SHP77 (cell line): Measurements from ENCODE around the gene OLFM2.
"Not testable (repeated sequence)": the region's sequence is repeated elsewhere in the genome, so short reads cannot be mapped to it uniquely, and the experiment has no call there.

Experiments
- DNase-seq, 2 experiments: peaks; one replicate each; lab custom pipeline; 2025; lab: John Stamatoyannopoulos, UW

Gene OLFM2

GRCh38 chr19:9936326-9937000 lies at the start of gene OLFM2:
Gene OLFM2 (minus strand): TSS chr19:9936515. CDS start chr19:9936366, 149 bp downstream.
- no peak for DNase-seq

- DNase-seq: no peak
These were observed 45.3 kb upstream of the OLFM2 start for GRCh38 chr19:9981406-9982260.

- DNase-seq: no peak
These were observed 35.8 kb upstream of the OLFM2 start for GRCh38 chr19:9972103-9972502.

- no peak for DNase-seq
These were observed 35.0 kb upstream of the OLFM2 start for GRCh38 chr19:9971166-9971897.

- DNase-seq: no peak
These were observed 34.2 kb upstream of the OLFM2 start for GRCh38 chr19:9970481-9970880.

- no peak for DNase-seq
These were observed 33.3 kb upstream of the OLFM2 start for GRCh38 chr19:9969688-9969975.

- DNase-seq: no peak
These were observed 32.7 kb upstream of the OLFM2 start for GRCh38 chr19:9968820-9969687.

GRCh38 chr19:9967326-9967725 lies 31.0 kb upstream of the OLFM2 start:
- no peak for DNase-seq

GRCh38 chr19:9966448-9966847 lies 30.1 kb upstream of the OLFM2 start:
- DNase-seq: no peak

- no peak for DNase-seq
These were observed 29.7 kb upstream of the OLFM2 start for GRCh38 chr19:9966024-9966423.

GRCh38 chr19:9962623-9963290 lies 26.4 kb upstream of the OLFM2 start:
- DNase-seq: no peak

- no peak for DNase-seq
These were observed 24.8 kb upstream of the OLFM2 start for GRCh38 chr19:9961103-9961502.

GRCh38 chr19:9958379-9958821 lies 22.1 kb upstream of the OLFM2 start:
- no peak for DNase-seq

GRCh38 chr19:9956956-9957355 lies 20.6 kb upstream of the OLFM2 start:
- no peak for DNase-seq

GRCh38 chr19:9953802-9954542 lies 17.7 kb upstream of the OLFM2 start:
- DNase-seq: no peak

- DNase-seq: no peak
These were observed 16.0 kb upstream of the OLFM2 start for GRCh38 chr19:9952276-9952675.

GRCh38 chr19:9947441-9947840 lies 11.1 kb upstream of the OLFM2 start:
- DNase-seq: no peak

- DNase-seq: not testable (repeated sequence)
These were observed 10.3 kb upstream of the OLFM2 start for GRCh38 chr19:9946528-9947125.

GRCh38 chr19:9945319-9945966 lies 9.1 kb upstream of the OLFM2 start:
- DNase-seq: no peak

GRCh38 chr19:9943744-9944143 lies 7.4 kb upstream of the OLFM2 start:
- no peak for DNase-seq
